ENCODE data around the gene BRINP2. TPM values are rescaled to one million over a fixed set of nuclear protein-coding genes. Genes with fewer than 3 reads are reported as not detected.

Gene BRINP2
- total and polyA plus RNA-seq, 2 of the 8 experiments (the other 6 are each of a cell fraction or from before 2014, with no cell fraction given): 0.39 to 0.42 TPM

DNA sequence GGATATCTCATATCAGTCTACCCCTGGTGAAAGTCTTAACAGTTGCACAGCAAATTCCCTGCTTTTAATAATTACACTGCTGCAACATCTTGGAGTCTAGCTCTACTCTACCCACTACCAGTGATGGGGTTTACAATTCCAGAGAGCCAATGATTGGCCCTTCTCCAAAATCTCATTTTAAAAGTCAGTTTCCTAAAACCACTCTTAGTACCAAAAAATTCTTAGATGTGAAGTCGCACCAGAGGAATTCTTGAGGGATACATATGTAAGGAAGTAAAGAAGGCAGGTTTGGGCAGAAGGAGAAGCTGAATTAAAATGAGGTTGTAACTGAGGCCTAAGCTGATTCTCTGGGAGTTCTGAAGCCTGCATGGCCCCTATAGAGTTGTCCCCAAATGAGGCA, 129.7 kb downstream of the BRINP2 start (continued):
- TF ChIP-seq GTF2F1 (IDR thresholded peaks at IDR 0.05; ENCODE audit: borderline replicate concordance, low read depth, low read length): no peak
- TF ChIP-seq RFX5 (IDR thresholded peaks at IDR 0.05; ENCODE audit: borderline replicate concordance, low read depth, low read length): no peak
- TF ChIP-seq BACH1 (IDR thresholded peaks at IDR 0.05; ENCODE audit: low read length): no peak
- TF ChIP-seq TAF1 (IDR thresholded peaks at IDR 0.05; ENCODE audit: low read depth, low read length): no peak

Measured in H1 (cell line).